ENCODE measurements around the gene INO80E.

GRCh38 chr16:30002614-30003346 is 6.7 kb downstream of the INO80E start:
- TF ChIP-seq CTCF (IDR thresholded peaks at IDR 0.05) (no peak), POLR2A (IDR thresholded peaks at IDR 0.05) (no peak), EP300 (IDR thresholded peaks at IDR 0.05) (no peak), POLR2AphosphoS5 (IDR thresholded peaks at IDR 0.05) (no peak)

All from stomach (tissue), 4 donors.